ENCODE results near the gene RIOK2.

RIOK2 gene

GRCh38 chr5:97115932-97116331, 67.1 kb downstream of the RIOK2 start:
- in situ Hi-C loops (cut with MboI; ENCODE audit: low sequenced_read_pairs, unreplicated experiment): no loop called here
- no peak for DNase-seq (ENCODE audit: low spot score)
- TF ChIP-seq CTCF (IDR thresholded peaks at IDR 0.05; ENCODE audit: borderline replicate concordance, control extremely low read depth, extremely low read depth, insufficient read depth, missing control alignments): no peak

GRCh38 chr5:97112230-97112629, 70.8 kb downstream of the RIOK2 start:
- DNase-seq (ENCODE audit: low spot score): no peak
- in situ Hi-C loops (cut with MboI; ENCODE audit: low sequenced_read_pairs, unreplicated experiment): no loop called here
- no peak for TF ChIP-seq CTCF (IDR thresholded peaks at IDR 0.05; ENCODE audit: borderline replicate concordance, control extremely low read depth, extremely low read depth, insufficient read depth, missing control alignments)

- in situ Hi-C loops (cut with MboI; ENCODE audit: low sequenced_read_pairs, unreplicated experiment): no loop called here
- no peak for DNase-seq (ENCODE audit: low spot score)
- TF ChIP-seq CTCF (IDR thresholded peaks at IDR 0.05; ENCODE audit: borderline replicate concordance, control extremely low read depth, extremely low read depth, insufficient read depth, missing control alignments): no peak
Measured at GRCh38 chr5:97111616-97112015, 71.4 kb downstream of the RIOK2 start.

- no peak for DNase-seq (ENCODE audit: low spot score)
- in situ Hi-C loops (cut with MboI; ENCODE audit: low sequenced_read_pairs, unreplicated experiment): no loop called here
- TF ChIP-seq CTCF (IDR thresholded peaks at IDR 0.05; ENCODE audit: borderline replicate concordance, control extremely low read depth, extremely low read depth, insufficient read depth, missing control alignments): no peak
Measured at GRCh38 chr5:97111004-97111403, 72.0 kb downstream of the RIOK2 start.
